GM06990 (cell line): ENCODE results near the gene MICAL2.
A peak's percentile ranks its signal among the peaks of the same experiment; 100 is the strongest.

ENCODE experiments used
- DNase-seq: peaks from one replicate; pipeline ENCODE4 v3.0.0-alpha.2; 2011; ENCODE audit not compliant: insufficient read length; ENCODE audit errors: extremely low read depth
- H3K27me3 ChIP-seq: replicated peaks from 2 replicates; pipeline ENCODE4 v1.6.0; 2011; ENCODE audit warnings: low read length; ENCODE audit not compliant: control insufficient read depth, insufficient read depth
- H3K36me3 ChIP-seq: 2 replicates; pipeline ENCODE4 v1.5.1; 2011; ENCODE audit warnings: low read length; ENCODE audit not compliant: control insufficient read depth, insufficient read depth
- H3K4me3 ChIP-seq: replicated peaks from 2 replicates; pipeline ENCODE4 v1.5.1; 2011; ENCODE audit warnings: low read depth, mild to moderate bottlenecking, control low read depth, low read length
- CTCF ChIP-seq: IDR thresholded peaks from 2 replicates; pipeline ENCODE4 v1.5.1; 2011; ENCODE audit warnings: low read length, control low read depth, mild to moderate bottlenecking, inconsistent platforms; ENCODE audit not compliant: insufficient read depth, poor library complexity, severe bottlenecking

MICAL2 gene

DNA sequence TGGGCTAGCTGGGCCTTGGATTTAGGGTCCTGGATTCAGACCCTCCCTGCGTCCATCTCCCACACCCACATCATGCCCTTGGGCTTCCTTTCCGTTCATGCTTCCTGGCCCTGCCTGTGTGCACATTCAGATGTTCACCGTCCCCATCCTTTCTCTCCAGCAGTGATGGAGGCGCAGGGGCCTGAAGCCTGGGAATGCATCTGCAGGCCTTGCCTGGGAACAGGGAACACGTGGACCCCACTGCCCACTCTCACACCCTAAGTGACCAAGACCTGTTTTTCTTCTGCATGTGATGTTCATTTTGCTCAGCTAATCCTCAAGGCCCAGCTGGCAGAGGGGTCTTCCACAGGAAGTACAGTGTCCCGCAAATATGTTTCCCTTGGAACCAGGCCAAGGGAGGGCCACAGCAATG, 175.4 kb downstream of the MICAL2 start:
- Histone ChIP-seq H3K36me3 (no peaks in the 10 kb centered on the region), H3K27me3 (no peaks in the 10 kb centered on the region; the same call in 1 of the 2 replicates), H3K4me3 (no peak overlapping the region)
- no peak for TF ChIP-seq CTCF
- no peak for DNase-seq

- H3K4me3 ChIP-seq, result no peak overlapping the region
- no peaks in the 10 kb centered on the region for H3K36me3 ChIP-seq
- no peak for DNase-seq
- TF ChIP-seq CTCF, result no peak
- H3K27me3 ChIP-seq, result no peaks in the 10 kb centered on the region; the same call in 1 of the 2 replicates
Measured at GRCh38 chr11:12286606-12287005, 176.2 kb downstream of the MICAL2 start.

- DNase-seq, result no peak
- Histone ChIP-seq H3K4me3 (no peak overlapping the region), H3K36me3 (no peaks in the 10 kb centered on the region), H3K27me3 (no peaks in the 10 kb centered on the region; the same call in 1 of the 2 replicates)
- no peak for TF ChIP-seq CTCF
Measured at GRCh38 chr11:12287009-12287373, 176.6 kb downstream of the MICAL2 start.

GRCh38 chr11:12287374-12288211, 177.2 kb downstream of the MICAL2 start:
- Histone ChIP-seq H3K36me3 (no peaks in the 10 kb centered on the region), H3K4me3 (no peak overlapping the region), H3K27me3 (no peaks in the 10 kb centered on the region; the same call in 1 of the 2 replicates)
- peak; percentile 61 for TF ChIP-seq CTCF
- no peak for DNase-seq

GRCh38 chr11:12288212-12288930, 178.0 kb downstream of the MICAL2 start:
- peak; percentile 94 for TF ChIP-seq CTCF
- Histone ChIP-seq H3K36me3 (no peaks in the 10 kb centered on the region), H3K4me3 (no peak overlapping the region), H3K27me3 (no peaks in the 10 kb centered on the region; the same call in 1 of the 2 replicates)
- no peak for DNase-seq
